ENCODE results near the gene PGLYRP2.
"Not testable (repeated sequence)": the region's sequence is repeated elsewhere in the genome, so short reads cannot be mapped to it uniquely, and the experiment has no call there.

Gene PGLYRP2

DNA sequence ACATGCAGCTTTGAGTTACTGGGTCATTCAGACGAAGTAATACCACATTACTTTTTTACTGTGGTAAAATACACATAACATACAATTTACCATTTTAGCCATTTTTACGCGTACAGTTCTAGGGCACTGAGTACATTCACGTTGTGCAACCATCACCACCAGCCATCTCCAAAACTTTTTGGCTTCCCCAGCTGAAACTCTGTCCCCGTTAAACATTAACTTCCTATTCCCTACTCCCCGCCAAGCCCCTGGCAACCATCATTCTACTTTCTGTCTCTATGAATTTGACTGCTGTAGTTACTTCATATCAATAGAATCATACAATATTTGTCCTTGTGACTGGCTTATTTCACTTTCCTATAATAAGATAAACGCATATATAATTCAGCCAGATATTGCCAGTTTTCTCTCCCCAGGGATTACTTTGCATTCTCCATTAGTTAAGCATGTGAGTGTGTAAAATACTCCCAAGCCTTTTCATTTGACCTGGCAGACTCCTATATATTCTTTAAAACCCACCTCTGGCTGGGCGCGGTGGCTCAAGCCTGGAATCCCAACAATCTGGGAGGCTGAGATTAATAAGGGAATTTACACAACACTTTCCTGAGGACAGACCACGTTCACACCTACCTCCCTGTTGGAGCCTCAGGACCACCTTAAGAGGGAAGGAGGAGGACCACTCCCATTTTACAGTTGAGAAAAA lies 19.0 kb upstream of the PGLYRP2 start:
- DNase-seq: no peak
- in situ Hi-C loops (cut with HindIII; ENCODE audit: low pct_ligation_motif_present, low pct_unique_long_range_greater_than_20kb, low sequenced_read_pairs): no loop called here

DNA sequence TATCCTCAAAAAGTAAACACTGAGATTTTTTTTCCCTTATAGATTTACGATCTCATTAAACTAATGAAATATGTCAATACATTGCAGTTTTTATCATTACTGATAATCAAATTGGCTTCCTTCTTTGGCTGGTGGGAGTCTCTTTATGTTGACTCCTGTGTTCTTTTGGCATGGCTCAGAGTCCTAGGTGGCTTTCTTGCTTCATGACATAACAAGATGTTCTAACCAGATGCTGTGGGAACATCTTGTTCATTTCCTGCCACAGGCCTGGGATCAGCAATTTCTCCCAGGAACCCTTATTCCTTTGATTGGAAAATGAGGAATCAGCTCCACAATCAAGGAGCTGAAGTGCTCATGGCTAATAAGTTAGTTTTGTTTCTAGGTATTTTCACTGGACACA lies 15.8 kb upstream of the PGLYRP2 start:
- in situ Hi-C loops (cut with HindIII; ENCODE audit: low pct_ligation_motif_present, low pct_unique_long_range_greater_than_20kb, low sequenced_read_pairs): no loop called here

GRCh38 chr19:15488489-15489226 lies 9.4 kb upstream of the PGLYRP2 start:
- DNase-seq: no peak
- in situ Hi-C loops (cut with HindIII; ENCODE audit: low pct_ligation_motif_present, low pct_unique_long_range_greater_than_20kb, low sequenced_read_pairs): no loop called here

More for the DNA sequence above, 15.8 kb upstream of the PGLYRP2 start:
- no peak for DNase-seq

DNA sequence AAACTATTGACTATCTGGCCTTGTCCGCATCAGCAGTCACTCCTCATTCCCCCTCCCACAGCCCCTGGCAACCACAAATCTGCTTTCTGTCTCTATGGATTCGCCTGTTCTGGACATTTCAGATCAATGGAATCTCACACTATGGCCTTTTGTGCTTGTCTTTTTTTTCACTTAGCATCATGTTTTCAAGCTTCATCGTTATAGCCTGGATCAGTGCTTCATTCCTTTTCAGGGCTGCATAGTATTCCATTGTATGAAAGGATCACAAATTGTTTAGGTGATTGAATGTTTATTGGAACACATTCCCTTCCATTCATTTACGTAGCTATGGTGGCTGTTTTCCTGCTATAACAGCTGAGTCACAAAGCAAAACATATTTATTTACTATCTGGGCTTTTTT lies 7.7 kb upstream of the PGLYRP2 start:
- in situ Hi-C loops (cut with HindIII; ENCODE audit: low pct_ligation_motif_present, low pct_unique_long_range_greater_than_20kb, low sequenced_read_pairs): no loop called here
- no peak for DNase-seq

DNA sequence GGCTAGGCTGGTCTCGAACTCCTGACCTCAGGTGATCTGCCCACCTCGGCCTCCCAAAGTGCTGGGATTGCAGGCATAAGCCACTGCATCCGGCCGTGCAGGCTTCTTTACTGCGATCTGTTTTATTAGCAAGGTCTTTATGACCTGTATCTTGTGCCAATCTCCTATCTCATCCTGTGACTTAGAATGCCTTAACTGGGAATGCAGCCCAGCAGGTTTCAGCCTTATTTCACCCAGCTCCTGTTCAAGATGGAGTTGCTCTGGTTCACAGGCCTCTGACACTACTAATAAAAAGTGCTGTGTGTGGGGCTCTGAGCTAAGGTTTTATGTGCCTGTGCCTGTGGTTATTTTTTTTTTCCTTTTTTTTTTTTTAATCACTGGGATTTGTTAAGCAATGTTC lies 6.5 kb upstream of the PGLYRP2 start:
- in situ Hi-C loops (cut with HindIII; ENCODE audit: low pct_ligation_motif_present, low pct_unique_long_range_greater_than_20kb, low sequenced_read_pairs); DNase-seq: not testable (repeated sequence)

DNA sequence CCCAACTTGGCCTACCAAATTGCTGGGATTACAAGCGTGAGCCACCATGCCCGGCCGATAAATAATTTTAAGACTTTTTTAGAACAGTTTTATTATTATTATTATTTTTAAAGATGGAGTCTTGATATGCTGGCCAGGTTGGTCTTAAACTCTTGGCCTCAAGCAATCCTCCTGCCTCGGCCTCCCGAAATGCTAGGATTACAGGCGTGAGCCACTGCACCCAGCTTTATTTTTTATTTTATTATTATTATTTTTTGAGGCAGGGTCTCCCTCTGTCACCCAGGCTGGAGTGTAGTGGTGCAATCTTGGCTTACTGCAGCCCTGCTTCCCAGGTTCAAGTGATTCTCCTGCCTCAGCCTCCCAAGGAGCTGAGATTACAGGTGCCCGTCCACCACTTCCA lies 1.7 kb upstream of the PGLYRP2 start:
- in situ Hi-C loops (cut with HindIII; ENCODE audit: low pct_ligation_motif_present, low pct_unique_long_range_greater_than_20kb, low sequenced_read_pairs): not testable (repeated sequence)

DNA sequence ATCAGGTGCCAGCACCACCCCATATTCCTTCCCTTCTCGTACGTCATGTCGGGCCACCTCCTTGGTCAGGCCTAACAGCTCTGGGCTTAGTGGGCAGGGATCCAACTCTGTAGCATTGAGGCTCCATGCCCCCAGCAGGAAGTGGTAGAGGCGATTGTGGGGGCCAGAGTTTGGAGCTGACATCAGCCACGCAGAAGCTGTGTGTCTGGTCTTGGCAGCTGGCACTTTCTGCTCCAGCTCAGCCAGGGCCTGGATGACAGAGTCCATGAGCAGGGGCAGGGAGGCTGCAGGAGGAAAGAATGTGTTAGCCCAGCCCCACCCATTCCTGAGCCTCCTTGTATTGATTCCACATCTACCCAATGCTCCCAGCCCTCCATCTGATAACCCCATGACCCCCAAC lies 3.0 kb downstream of the PGLYRP2 start:
- in situ Hi-C loops (cut with HindIII; ENCODE audit: low pct_ligation_motif_present, low pct_unique_long_range_greater_than_20kb, low sequenced_read_pairs): no loop called here

More for the DNA sequence above, 1.7 kb upstream of the PGLYRP2 start:
- not testable (repeated sequence) for DNase-seq

DNA sequence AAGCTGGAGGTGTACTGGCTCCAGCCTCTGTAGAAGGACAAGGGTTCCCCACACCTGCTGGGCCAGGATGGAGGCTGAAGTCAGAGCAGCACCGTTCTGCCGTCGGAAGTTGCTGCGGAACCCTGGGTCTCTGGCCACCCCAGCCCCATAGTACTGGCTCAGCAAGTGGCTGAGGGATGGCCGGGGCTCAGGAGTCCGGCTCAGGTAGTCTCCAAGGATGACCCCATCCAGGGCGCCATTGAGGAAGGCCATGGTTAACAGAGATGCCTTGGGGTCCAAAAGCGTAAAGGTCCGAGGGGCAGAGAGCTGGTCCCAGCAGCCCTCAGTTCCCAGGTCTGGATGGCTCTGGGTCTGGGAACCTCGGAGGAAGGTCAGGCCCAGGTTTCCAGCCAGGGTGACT lies 3.7 kb downstream of the PGLYRP2 start:
- in situ Hi-C loops (cut with HindIII; ENCODE audit: low pct_ligation_motif_present, low pct_unique_long_range_greater_than_20kb, low sequenced_read_pairs): no loop called here
- DNase-seq: no peak

More for the DNA sequence above, 3.0 kb downstream of the PGLYRP2 start:
- DNase-seq: no peak

DNA sequence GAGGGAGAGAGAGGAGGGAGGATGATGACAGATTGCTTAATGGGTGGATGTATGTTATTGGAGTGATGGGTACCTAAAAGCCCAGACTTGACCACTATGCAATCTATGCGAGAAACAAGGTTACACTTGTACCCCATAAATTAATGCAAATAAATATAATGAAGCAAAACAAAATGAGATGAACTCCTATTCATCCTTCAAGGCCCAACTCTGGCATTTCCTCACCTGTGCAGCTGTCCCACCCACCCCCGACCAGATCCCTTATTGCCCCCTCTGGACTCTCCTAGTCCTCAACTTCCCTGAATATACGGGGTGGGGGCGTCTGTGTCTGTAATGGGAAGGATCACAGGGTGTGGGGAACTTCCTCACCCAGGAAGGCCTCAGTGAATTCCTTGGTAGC lies 4.1 kb downstream of the PGLYRP2 start:
- in situ Hi-C loops (cut with HindIII; ENCODE audit: low pct_ligation_motif_present, low pct_unique_long_range_greater_than_20kb, low sequenced_read_pairs): no loop called here
- DNase-seq: no peak

DNA sequence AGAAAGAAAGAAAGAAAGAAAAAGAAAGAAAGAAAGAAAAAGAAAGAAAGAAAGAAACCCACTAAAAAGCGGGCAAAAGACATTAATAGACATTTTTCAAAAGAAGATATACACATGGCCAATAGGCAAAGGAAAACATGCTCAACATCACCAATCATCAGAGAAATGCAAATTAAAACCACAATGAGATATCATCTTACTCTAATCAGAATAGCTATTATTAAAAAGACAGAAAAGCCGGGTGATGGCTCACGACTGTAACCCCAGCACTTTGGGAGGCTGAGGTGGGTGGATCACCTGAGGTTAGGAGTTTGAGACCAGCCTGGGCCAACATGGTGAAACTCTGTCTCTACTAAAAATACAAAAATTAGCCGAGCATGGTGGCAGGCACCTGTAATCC lies 5.5 kb downstream of the PGLYRP2 start:
- DNase-seq; in situ Hi-C loops (cut with HindIII; ENCODE audit: low pct_ligation_motif_present, low pct_unique_long_range_greater_than_20kb, low sequenced_read_pairs): not testable (repeated sequence)

GRCh38 chr19:15471639-15472101 lies 7.6 kb downstream of the PGLYRP2 start:
- no peak for DNase-seq
- in situ Hi-C loops (cut with HindIII; ENCODE audit: low pct_ligation_motif_present, low pct_unique_long_range_greater_than_20kb, low sequenced_read_pairs): no loop called here

- DNase-seq: no peak
Measured at GRCh38 chr19:15469513-15470297, 9.6 kb downstream of the PGLYRP2 start.

DNA sequence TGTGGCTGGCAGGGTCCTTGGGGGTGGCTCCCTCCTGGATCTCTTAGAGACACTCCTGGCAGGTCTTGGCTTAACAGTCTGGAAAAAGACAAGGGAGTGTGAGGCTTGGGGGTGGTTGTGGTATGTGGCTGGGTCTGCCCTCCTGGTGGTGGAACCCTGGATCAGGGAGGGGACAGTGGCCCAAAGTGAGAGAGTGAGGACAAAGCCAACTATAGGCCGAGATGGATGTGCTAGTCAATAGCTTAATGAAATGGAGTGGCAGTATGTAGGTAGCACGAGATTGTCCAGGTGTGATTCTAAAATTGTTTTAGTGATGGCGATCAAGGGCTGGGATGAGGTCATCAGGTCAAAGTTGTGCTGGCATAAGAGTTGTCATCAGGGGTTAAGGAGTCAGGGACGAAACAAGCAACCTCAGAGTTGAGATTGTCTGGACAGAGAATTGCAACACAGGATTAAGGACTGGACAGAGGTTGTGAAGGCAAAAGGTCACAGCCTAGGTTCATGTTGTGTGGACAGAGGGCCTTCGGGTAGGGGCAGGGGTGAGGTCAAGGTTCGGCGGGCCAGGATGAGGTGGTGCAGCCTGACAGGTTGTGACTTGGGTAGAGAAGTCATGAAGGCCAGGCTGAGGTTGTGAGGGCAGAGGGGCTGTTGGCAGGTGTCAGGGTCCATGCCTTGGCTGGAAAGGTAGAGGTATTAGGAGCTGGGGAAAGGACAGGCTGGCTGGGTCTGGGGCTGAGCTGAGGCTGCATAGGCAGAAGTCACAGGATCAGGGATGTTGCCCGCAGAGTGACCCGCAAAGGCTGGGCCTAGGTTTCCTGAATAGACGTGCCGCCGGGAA lies 10.4 kb downstream of the PGLYRP2 start:
- in situ Hi-C loops (cut with HindIII; ENCODE audit: low pct_ligation_motif_present, low pct_unique_long_range_greater_than_20kb, low sequenced_read_pairs): no loop called here
- DNase-seq: no peak

More at GRCh38 chr19:15469513-15470297, 9.6 kb downstream of the PGLYRP2 start:
- in situ Hi-C loops (cut with HindIII; ENCODE audit: low pct_ligation_motif_present, low pct_unique_long_range_greater_than_20kb, low sequenced_read_pairs): no loop called here

GRCh38 chr19:15467734-15468214 lies 11.5 kb downstream of the PGLYRP2 start:
- no peak for DNase-seq
- in situ Hi-C loops (cut with HindIII; ENCODE audit: low pct_ligation_motif_present, low pct_unique_long_range_greater_than_20kb, low sequenced_read_pairs): no loop called here

DNA sequence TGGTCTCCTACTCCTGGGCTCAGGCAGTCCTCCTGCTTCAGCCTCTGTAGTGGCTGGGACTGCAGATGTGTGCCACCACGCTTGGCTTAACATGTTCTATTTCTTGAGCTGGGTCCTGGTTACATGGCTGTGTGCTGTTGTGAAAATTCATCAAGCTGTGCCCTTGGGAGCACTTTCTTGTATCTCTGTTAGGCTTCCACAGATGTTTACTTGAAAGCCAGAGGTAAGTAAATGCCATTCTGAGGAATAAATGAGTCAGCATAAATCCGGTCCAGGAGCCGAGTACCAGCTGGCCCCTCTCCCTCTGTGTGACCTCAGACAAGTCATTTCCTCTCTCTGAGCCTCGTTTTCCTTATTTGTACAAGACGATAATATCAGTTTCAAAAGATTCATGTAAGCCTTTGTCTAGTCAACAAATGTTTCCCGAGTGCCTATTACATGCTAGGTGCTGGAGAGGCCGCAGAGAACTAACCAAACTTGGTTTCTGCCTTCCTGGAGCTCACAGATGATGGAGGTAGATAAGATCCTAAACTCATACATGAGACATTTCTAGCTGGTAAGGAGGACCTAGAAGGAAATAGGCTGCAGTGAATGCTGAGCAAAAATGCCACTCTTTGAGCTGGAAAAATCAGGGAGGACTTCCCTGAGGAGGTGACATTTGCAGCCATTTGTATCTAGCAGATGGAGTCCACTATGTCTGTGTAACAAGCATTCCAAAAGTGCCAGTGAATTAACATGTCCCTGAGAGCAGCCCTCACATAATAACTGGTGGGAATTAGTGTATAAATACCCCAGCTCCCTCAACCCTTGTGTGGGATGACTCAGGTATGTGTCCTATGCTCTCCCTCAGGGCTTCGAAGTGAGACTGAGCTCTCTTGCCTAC lies 12.2 kb downstream of the PGLYRP2 start:
- in situ Hi-C loops (cut with HindIII; ENCODE audit: low pct_ligation_motif_present, low pct_unique_long_range_greater_than_20kb, low sequenced_read_pairs): no loop called here
- no peak for DNase-seq

DNA sequence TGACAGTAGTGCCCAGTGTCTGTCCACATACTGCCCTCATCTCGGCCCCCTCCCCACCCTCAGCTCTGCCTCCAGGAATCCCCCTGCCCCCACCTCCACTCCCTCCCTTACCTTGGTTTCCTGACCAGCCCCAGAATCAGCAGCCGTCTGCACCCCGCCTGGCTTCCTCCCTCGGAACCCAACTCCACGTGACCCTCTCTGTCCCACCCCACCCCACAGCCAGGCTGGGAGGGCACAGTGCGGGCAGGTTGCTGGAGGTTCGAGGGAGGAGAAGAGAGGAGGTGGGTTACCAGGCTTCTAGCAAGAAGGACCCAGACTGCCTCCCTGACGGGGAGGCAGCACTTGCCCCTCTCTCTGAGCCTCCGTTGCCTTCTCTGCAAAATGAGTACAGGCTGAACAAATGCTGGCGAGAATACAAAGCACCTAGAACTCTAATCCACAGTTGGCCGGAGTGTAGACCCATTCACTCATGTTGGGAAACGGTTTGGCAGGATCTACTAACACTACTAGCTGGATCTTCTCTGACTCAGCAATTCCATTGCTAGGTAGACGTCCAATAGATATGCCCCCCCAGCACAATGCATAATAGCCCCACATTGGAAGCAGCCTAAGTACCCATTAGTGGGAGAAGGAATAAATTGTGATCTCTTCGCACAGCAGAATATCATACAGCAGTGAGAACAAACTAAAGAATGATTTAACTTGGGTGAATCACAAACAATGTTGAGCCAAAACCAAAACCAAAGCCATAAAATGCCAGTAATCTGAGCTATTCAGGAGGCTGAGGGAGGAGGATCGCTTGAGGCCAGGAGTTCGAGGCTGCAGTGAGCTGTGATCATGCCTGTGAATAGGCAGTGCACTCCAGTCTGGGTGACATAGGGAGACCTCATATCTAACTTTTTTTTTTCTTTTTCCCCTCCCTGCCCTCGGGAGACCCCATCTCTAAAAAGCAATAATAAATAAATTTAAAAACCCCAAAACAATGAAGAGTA lies 14.6 kb downstream of the PGLYRP2 start, which contains the start of gene RASAL3:
RASAL3 (minus strand) TSS at position 151 of the 992 bp plus-strand sequence. CDS start 186 bp downstream, outside the sequence.
- DNase-seq: no peak
- in situ Hi-C loops (cut with HindIII; ENCODE audit: low pct_ligation_motif_present, low pct_unique_long_range_greater_than_20kb, low sequenced_read_pairs): no loop called here
